Activated CD4-positive, alpha-beta memory T cell treated with anti-CD3 and anti-CD28 coated beads, Interleukin-2, amount 10 ng/mL, durations not matched to agents 7 days and 5 days (primary cell): ENCODE measurements around the gene KRT4. TPM values are rescaled to one million over a fixed set of nuclear protein-coding genes. Genes with fewer than 3 reads are reported as not detected.
"Not testable (repeated sequence)": the region's sequence is repeated elsewhere in the genome, so short reads cannot be mapped to it uniquely, and the experiment has no call there.

Experiments used
- CTCF ChIA-PET: fragments of 350-600 bp; sonication (Branson Sonifier 250); formaldehyde crosslinking; loops from one replicate; lab custom pipeline; 2021; ENCODE audit warnings: antibody characterized with exemption, inconsistent platforms; lab: Charles Lee
- POLR2A ChIA-PET: fragments of 350-600 bp; sonication (Branson Sonifier 250); formaldehyde crosslinking; loops from one replicate; lab custom pipeline; 2021; ENCODE audit warnings: antibody characterized with exemption; lab: Charles Lee
- DNase-seq: peaks from one replicate; pipeline ENCODE4 v3.0.0-alpha.2; 2020
- H3K27ac Mint-ChIP-seq: one replicate; pipeline ENCODE4 v1.8.0; 2021; ENCODE audit warnings: mild to moderate bottlenecking, mixed read lengths
- H3K27me3 Mint-ChIP-seq: one replicate; pipeline ENCODE4 v1.8.0; 2021; ENCODE audit warnings: mixed read lengths
- H3K36me3 Mint-ChIP-seq: one replicate; pipeline ENCODE4 v1.8.0; 2021; ENCODE audit warnings: low read depth, mixed read lengths
- H3K4me1 Mint-ChIP-seq: one replicate; pipeline ENCODE4 v1.8.0; 2021; ENCODE audit warnings: mixed read lengths
- H3K4me3 Mint-ChIP-seq: one replicate; pipeline ENCODE4 v1.8.0; 2021; ENCODE audit warnings: mild to moderate bottlenecking, mixed read lengths
- H3K9me3 Mint-ChIP-seq: one replicate; pipeline ENCODE4 v1.8.0; 2021; ENCODE audit warnings: mixed read lengths
- total RNA-seq, 2 experiments: library from RNA; stranded (reverse); gene quantifications; one replicate each; pipeline ENCODE4 v1.2.3, GENCODE V29; 2021

The KRT4 gene
- total RNA-seq: not detected

- no peak within 1 kb of the TSS for H3K27ac Mint-ChIP-seq
- POLR2A ChIA-PET: no interaction called here
Observed at GRCh38 chr12:52813885-52814709, at the start of gene KRT4. Gene KRT4 (minus strand): TSS chr12:52814116. CDS start chr12:52814058, 58 bp downstream.

GRCh38 chr12:52862023-52862422, 48.1 kb upstream of the KRT4 start:
- ChIA-PET POLR2A (no interaction called here), CTCF (interaction anchor here (1.7 to 2.5 kb wide), 2 partner anchors 9 to 18 kb away, joined by 5 to 7 read pairs; no protein-coding TSS in a partner anchor)
- no peaks in the 10 kb centered on the region for H3K36me3 Mint-ChIP-seq
- H3K9me3 Mint-ChIP-seq: no peaks in the 10 kb centered on the region
- no peak for DNase-seq
- peaks cover 1% of the 10 kb centered on the region for H3K4me1 Mint-ChIP-seq
- H3K27ac Mint-ChIP-seq: no peak overlapping the region
- H3K4me3 Mint-ChIP-seq: no peak overlapping the region
- peaks cover 3% of the 10 kb centered on the region for H3K27me3 Mint-ChIP-seq

More at GRCh38 chr12:52813885-52814709, at the start of gene KRT4:
- CTCF ChIA-PET: no interaction called here
- no peaks in the 10 kb centered on the region for H3K27me3 Mint-ChIP-seq
- no peaks in the 10 kb centered on the region for H3K9me3 Mint-ChIP-seq
- no peaks in the 10 kb centered on the region for H3K4me1 Mint-ChIP-seq
- DNase-seq: no peak
- no peaks in the 10 kb centered on the region for H3K36me3 Mint-ChIP-seq
- no peak within 1 kb of the TSS for H3K4me3 Mint-ChIP-seq

- H3K4me3 Mint-ChIP-seq: no peak overlapping the region
- CTCF ChIA-PET: interaction anchor here (1.7 to 2.5 kb wide), 2 partner anchors 9 to 18 kb away, joined by 5 to 7 read pairs; no protein-coding TSS in a partner anchor
- H3K27me3 Mint-ChIP-seq: peaks cover 7% of the 10 kb centered on the region
- DNase-seq: no peak
- POLR2A ChIA-PET: no interaction called here
- no peaks in the 10 kb centered on the region for H3K9me3 Mint-ChIP-seq
- H3K36me3 Mint-ChIP-seq: no peaks in the 10 kb centered on the region
- H3K4me1 Mint-ChIP-seq: no peaks in the 10 kb centered on the region
- no peak overlapping the region for H3K27ac Mint-ChIP-seq
Observed at GRCh38 chr12:52861511-52861910, 47.6 kb upstream of the KRT4 start.

GRCh38 chr12:52860102-52860823, 46.3 kb upstream of the KRT4 start:
- no peaks in the 10 kb centered on the region for H3K36me3 Mint-ChIP-seq
- H3K27me3 Mint-ChIP-seq: peaks cover 12% of the 10 kb centered on the region
- no peak overlapping the region for H3K4me3 Mint-ChIP-seq
- ChIA-PET CTCF (interaction anchor here (1.9 to 2.5 kb wide), 2 partner anchors 10 to 20 kb away, joined by 7 to 9 read pairs; no protein-coding TSS in a partner anchor), POLR2A (no interaction called here)
- H3K27ac Mint-ChIP-seq: no peak overlapping the region
- no peaks in the 10 kb centered on the region for H3K9me3 Mint-ChIP-seq
- DNase-seq: no peak
- H3K4me1 Mint-ChIP-seq: no peaks in the 10 kb centered on the region

- Mint-ChIP-seq H3K9me3 (no peaks in the 10 kb centered on the region), H3K27me3 (peaks cover 30% of the 10 kb centered on the region), H3K4me3 (no peak overlapping the region), H3K36me3 (no peaks in the 10 kb centered on the region), H3K4me1 (no peaks in the 10 kb centered on the region), H3K27ac (no peak overlapping the region)
- no peak for DNase-seq
- CTCF ChIA-PET: interaction anchor here (1.8 kb wide), 1 partner anchor 10 kb away, joined by 6 read pairs; no protein-coding TSS in a partner anchor
- POLR2A ChIA-PET: no interaction called here
Observed at GRCh38 chr12:52857500-52857899, 43.6 kb upstream of the KRT4 start.

- H3K27ac Mint-ChIP-seq: no peak overlapping the region
- no peaks in the 10 kb centered on the region for H3K4me1 Mint-ChIP-seq
- CTCF ChIA-PET: interaction anchor here (1.8 kb wide), 1 partner anchor 11 kb away, joined by 6 read pairs; no protein-coding TSS in a partner anchor
- no peak for DNase-seq
- POLR2A ChIA-PET: no interaction called here
- H3K36me3 Mint-ChIP-seq: no peaks in the 10 kb centered on the region
- H3K27me3 Mint-ChIP-seq: peaks cover 36% of the 10 kb centered on the region
- no peaks in the 10 kb centered on the region for H3K9me3 Mint-ChIP-seq
- H3K4me3 Mint-ChIP-seq: no peak overlapping the region
Observed at GRCh38 chr12:52856787-52857186, 42.9 kb upstream of the KRT4 start.

- H3K27ac Mint-ChIP-seq, H3K9me3 Mint-ChIP-seq, POLR2A ChIA-PET, DNase-seq, H3K36me3 Mint-ChIP-seq, H3K4me3 Mint-ChIP-seq, H3K4me1 Mint-ChIP-seq: not testable (repeated sequence)
- H3K27me3 Mint-ChIP-seq: peaks cover 40% of the 10 kb centered on the region
- CTCF ChIA-PET: interaction anchor here (1.8 kb wide), 1 partner anchor 11 kb away, joined by 6 read pairs; no protein-coding TSS in a partner anchor
Observed at GRCh38 chr12:52856077-52856476, 42.2 kb upstream of the KRT4 start.

- no peak for DNase-seq
- Mint-ChIP-seq H3K9me3 (no peaks in the 10 kb centered on the region), H3K27ac (no peak overlapping the region), H3K36me3 (no peaks in the 10 kb centered on the region), H3K4me1 (no peaks in the 10 kb centered on the region), H3K27me3 (peaks cover 40% of the 10 kb centered on the region), H3K4me3 (no peak overlapping the region)
- ChIA-PET POLR2A (no interaction called here), CTCF (interaction anchor here (1.6 kb wide), 1 partner anchor 19 kb away, joined by 5 read pairs; no protein-coding TSS in a partner anchor)
Observed at GRCh38 chr12:52851787-52852186, 37.9 kb upstream of the KRT4 start.

- ChIA-PET CTCF (no interaction called here), POLR2A (no interaction called here)
- Mint-ChIP-seq H3K36me3 (no peaks in the 10 kb centered on the region), H3K4me1 (no peaks in the 10 kb centered on the region), H3K27ac (no peak overlapping the region), H3K27me3 (peaks cover 37% of the 10 kb centered on the region), H3K9me3 (no peaks in the 10 kb centered on the region), H3K4me3 (no peak overlapping the region)
- no peak for DNase-seq
Observed at GRCh38 chr12:52850681-52851080, 36.8 kb upstream of the KRT4 start.

GRCh38 chr12:52849511-52849910, 35.6 kb upstream of the KRT4 start:
- Mint-ChIP-seq H3K9me3 (no peaks in the 10 kb centered on the region), H3K36me3 (no peaks in the 10 kb centered on the region), H3K27ac (no peak overlapping the region), H3K27me3 (peaks cover 26% of the 10 kb centered on the region), H3K4me1 (no peaks in the 10 kb centered on the region), H3K4me3 (no peak overlapping the region)
- ChIA-PET CTCF (no interaction called here), POLR2A (no interaction called here)
- DNase-seq: no peak

GRCh38 chr12:52848661-52849255, 34.8 kb upstream of the KRT4 start, which contains the start of gene KRT78:
Gene KRT78 (minus strand): TSS chr12:52848994. CDS start chr12:52848930, 64 bp downstream.
- Mint-ChIP-seq H3K27me3 (peaks cover 24% of the 10 kb centered on the region), H3K9me3 (no peaks in the 10 kb centered on the region), H3K4me3 (no peak within 1 kb of the TSS), H3K36me3 (no peaks in the 10 kb centered on the region), H3K27ac (no peak within 1 kb of the TSS), H3K4me1 (no peaks in the 10 kb centered on the region)
- CTCF ChIA-PET: no interaction called here
- POLR2A ChIA-PET: no interaction called here
- DNase-seq: no peak

GRCh38 chr12:52847335-52848102, 33.6 kb upstream of the KRT4 start:
- no peak overlapping the region for H3K27ac Mint-ChIP-seq
- ChIA-PET CTCF (no interaction called here), POLR2A (no interaction called here)
- H3K9me3 Mint-ChIP-seq: no peaks in the 10 kb centered on the region
- H3K27me3 Mint-ChIP-seq: peaks cover 16% of the 10 kb centered on the region
- no peak for DNase-seq
- H3K36me3 Mint-ChIP-seq: no peaks in the 10 kb centered on the region
- H3K4me1 Mint-ChIP-seq: no peaks in the 10 kb centered on the region
- no peak overlapping the region for H3K4me3 Mint-ChIP-seq
